HT-29 (cell line): ENCODE results near the gene TOP2B. TPM values are rescaled to one million over a fixed set of nuclear protein-coding genes. Genes with fewer than 3 reads are reported as not detected.

Source experiments
- DNase-seq: peaks from one replicate; pipeline ENCODE4 v3.0.0-alpha.2; 2015; ENCODE audit warnings: low spot score
- total RNA-seq: library from RNA; depleted of rRNA; stranded (reverse); fragments of >200 nt; shearing (Covaris generic); gene quantifications from 2 replicates; pipeline ENCODE4 v1.2.3, GENCODE V29; 2014; rRNA removed

TOP2B gene, protein sequence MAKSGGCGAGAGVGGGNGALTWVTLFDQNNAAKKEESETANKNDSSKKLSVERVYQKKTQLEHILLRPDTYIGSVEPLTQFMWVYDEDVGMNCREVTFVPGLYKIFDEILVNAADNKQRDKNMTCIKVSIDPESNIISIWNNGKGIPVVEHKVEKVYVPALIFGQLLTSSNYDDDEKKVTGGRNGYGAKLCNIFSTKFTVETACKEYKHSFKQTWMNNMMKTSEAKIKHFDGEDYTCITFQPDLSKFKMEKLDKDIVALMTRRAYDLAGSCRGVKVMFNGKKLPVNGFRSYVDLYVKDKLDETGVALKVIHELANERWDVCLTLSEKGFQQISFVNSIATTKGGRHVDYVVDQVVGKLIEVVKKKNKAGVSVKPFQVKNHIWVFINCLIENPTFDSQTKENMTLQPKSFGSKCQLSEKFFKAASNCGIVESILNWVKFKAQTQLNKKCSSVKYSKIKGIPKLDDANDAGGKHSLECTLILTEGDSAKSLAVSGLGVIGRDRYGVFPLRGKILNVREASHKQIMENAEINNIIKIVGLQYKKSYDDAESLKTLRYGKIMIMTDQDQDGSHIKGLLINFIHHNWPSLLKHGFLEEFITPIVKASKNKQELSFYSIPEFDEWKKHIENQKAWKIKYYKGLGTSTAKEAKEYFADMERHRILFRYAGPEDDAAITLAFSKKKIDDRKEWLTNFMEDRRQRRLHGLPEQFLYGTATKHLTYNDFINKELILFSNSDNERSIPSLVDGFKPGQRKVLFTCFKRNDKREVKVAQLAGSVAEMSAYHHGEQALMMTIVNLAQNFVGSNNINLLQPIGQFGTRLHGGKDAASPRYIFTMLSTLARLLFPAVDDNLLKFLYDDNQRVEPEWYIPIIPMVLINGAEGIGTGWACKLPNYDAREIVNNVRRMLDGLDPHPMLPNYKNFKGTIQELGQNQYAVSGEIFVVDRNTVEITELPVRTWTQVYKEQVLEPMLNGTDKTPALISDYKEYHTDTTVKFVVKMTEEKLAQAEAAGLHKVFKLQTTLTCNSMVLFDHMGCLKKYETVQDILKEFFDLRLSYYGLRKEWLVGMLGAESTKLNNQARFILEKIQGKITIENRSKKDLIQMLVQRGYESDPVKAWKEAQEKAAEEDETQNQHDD (N-terminal part only)
- 17.6 and 18.8 TPM in 2 replicates for total RNA-seq

DNA sequence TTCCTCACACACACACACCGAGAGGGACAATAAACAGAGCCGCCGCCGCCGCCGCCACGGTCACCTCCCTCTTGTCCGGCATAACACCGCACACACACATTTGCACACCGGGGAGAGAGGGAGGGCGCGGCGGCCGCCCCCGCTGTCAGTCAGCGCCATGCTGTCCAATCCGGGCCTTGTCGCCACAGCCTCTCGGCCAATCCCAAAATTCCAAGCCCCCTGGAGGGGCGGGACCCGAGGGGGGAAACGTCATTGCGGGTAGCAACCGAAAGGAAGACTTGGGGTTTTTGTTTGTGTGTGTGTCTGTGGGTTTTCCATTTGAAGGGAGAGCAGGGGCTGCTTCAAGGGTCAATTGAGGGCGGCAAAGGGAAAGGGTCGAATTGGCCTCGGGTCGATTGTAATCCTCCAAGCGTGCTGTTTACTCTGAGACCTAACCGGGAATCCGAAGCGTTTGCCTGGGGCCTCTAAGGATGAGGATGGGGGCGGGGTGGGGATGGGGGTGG is at the start of gene TOP2B:
TOP2B (minus strand) TSS at position 96 of the 503 bp plus-strand sequence. CDS start 610 bp downstream, outside the sequence.
- DNase-seq = peak; percentile 82

DNA sequence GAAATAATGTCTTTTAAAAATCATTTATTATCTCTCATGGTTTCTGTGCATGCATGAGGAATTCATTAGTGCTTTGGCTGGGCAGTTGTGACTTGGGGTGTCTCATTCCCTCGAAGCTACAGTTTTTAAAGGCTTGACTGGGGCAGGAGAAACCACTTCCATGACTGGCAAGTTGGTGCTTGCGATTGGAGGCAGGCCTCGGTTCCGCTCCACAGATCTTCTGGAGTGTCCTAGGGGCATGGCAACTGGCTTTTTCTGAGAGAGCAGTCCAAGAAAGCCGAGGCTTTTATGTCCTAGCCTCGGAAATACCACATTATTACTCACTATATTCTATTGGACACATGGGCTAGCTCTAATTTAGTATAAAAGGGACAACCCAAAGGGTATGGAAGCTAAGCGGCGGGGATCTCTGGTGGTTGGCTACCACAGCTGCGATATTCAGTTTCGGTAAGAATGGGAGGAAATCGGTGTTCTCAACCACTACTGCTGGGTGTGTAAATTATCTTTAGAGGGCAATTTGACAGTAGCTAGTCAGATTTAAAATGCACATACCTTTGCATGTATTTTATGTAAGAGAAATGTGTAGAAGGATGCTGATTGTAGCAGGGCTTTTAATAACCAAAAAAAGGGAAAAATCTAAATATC is 48.8 kb upstream of the TOP2B start:
- DNase-seq = no peak

DNA sequence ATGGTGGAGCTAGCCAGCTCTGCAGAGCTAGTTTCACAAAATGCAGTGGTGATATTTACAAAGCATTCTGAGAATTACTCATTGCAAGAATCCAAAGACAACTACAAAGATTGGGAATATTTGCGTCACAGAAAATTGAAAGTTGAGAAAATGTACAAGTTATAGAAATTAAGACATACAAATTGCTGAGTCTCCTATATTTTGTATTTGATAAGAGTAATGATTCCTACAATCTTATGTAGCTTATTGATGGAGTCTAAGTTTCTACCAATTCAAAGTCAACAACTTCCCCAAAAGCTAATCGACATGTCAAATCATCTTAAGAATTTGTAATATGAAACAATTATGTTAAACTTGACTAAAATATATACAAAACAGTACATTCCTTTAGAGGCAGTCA is 46.4 kb upstream of the TOP2B start:
- DNase-seq = no peak

DNA sequence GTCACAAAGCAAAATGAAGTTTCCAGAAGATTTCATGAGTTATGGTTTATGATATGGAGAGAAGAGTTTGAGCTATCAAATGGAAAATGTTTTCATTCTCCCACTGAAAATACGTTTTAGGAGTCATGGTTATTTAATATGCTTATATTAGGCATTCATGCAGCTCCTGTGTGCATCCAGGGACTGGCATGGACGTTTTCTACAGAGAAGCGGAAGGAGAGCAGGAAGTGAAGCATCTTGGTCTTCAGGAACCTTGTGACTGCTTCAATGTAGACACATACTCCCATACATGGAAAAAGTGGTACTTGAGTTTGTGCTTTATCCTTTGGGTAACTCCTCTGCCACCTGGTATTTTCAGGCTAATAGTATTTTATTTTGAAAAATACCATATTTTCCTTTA is 43.3 kb upstream of the TOP2B start:
- no peak for DNase-seq

DNA sequence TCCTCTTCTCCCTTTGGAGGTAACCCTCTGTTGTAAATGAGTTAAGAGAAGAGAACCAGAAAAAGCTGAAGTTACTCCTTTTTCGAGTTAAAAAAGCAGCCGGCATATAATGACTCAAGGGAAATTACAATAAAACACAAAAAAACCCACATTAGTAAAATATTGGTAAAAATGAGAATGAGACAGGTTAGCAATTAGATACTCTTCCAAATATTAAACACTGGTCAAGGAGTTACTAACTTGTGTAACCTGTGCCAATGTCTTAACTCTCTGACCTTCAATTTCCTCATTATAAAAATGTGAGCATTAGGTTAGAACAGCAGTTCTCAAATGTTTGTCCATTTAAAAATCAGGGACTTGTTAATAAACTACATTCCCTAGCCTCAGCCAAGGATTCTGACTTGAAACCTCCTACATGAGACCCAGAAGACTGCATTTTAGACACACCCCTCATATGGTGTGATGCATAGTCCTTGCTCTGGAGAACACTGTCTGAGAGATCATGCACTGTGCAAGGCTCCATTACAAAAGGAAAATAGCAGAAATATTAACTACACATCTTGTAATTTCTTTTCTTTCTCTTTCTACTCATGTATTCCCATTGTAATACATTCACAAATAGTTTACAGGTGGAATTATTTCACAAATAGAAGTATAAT is 42.7 kb upstream of the TOP2B start:
- no peak for DNase-seq

- DNase-seq = no peak
Measured at GRCh38 chr3:25706213-25706612, 41.5 kb upstream of the TOP2B start.

GRCh38 chr3:25697553-25697952 is 32.8 kb upstream of the TOP2B start:
- DNase-seq = no peak

DNA sequence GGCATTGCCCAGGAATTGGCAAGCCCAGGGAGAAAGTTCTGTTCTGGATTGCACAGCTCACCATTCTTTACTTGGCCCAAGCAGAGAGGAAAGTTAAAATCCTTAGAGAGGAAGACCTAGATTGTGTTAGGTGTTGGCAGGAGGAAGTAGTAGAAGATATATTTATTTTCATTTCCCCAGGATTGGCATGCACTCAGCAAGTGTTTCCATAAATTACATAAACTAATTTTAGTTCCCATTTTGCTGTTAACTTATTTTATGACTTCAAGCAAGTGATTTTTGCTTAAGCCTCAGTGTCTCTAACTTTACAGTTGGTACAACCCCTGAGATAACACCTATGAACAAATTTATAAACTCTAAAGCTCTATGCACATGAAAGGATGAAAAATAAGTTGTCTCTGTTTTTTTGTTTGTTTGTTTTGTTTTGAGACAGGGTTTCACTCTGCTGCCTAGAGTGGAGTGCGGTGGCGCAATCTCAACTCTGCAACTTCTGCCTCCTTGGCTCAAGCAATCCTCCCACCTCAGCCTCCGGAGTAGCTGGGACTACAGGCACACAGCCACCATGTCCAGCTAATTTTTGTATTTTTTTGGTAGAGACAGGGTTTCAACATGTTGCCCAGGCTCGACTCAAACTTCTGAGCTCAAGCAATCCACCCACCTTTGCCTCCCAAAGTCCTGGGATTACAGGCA is 31.2 kb upstream of the TOP2B start:
- no peak for DNase-seq

GRCh38 chr3:25693238-25693637 is 28.5 kb upstream of the TOP2B start:
- DNase-seq = no peak

- no peak for DNase-seq
Measured at GRCh38 chr3:25692341-25692740, 27.6 kb upstream of the TOP2B start.

GRCh38 chr3:25690768-25691533 is 26.2 kb upstream of the TOP2B start:
- DNase-seq = no peak

GRCh38 chr3:25689226-25689625 is 24.5 kb upstream of the TOP2B start:
- no peak for DNase-seq

- no peak for DNase-seq
Measured at GRCh38 chr3:25687742-25688141, 23.0 kb upstream of the TOP2B start.

DNA sequence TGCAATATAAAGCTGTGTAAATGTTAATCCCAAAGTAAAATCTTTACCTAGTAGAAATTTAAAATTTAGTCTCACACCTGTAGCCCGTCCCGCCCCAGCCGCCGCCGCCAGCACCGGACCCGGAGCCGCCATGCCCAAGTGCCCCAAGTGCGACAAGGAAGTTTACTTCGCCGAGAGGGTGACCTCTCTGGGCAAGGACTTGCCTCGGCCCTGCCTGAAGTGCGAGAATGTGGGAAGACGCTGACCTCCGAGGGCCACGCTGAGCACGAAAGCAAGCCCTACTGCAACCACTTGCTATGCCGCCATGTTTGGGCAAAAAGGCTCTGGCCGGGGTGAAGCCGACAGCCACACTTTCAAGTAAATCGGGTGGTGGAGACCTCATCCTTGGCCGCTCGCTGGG is 22.1 kb upstream of the TOP2B start:
- no peak for DNase-seq

DNA sequence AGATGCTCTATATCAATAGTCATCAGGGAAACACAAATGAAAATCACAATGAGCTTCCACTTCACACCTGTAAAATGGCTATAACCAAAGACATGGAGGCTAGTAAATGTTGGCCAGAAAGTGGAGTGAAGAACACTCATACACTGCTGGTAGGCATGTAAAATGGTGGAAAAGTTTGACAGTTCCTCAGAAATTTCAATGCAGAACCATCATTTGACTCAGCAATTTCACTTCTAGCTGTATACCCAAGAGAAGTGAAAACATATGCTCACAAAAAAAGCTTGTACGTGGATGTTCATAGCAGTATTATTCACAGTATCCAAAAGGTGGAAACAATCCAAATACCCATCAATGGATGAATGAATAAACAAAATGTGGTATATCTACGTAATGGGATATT is 19.2 kb upstream of the TOP2B start:
- no peak for DNase-seq

DNA sequence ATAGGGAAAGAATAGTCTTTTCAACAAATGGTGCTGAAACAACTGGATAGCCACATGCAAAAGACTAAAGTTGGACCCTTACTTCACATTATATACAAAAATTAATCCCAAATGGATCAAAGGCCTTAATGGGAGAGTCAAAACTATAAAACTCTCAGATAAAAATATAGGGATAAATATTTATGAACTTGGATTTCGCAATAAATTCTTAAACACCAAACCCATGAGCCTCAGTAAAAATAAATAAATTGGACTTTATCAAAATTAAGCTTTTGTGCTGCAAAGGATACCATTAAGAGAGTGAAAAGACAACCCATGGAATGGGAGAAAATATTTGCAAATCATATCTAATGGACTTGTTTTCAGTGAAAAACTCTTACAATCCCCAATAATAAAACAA is 18.7 kb upstream of the TOP2B start:
- no peak for DNase-seq

- no peak for DNase-seq
Measured at GRCh38 chr3:25679642-25680302, 15.1 kb upstream of the TOP2B start.

GRCh38 chr3:25679166-25679565 is 14.5 kb upstream of the TOP2B start:
- no peak for DNase-seq

DNA sequence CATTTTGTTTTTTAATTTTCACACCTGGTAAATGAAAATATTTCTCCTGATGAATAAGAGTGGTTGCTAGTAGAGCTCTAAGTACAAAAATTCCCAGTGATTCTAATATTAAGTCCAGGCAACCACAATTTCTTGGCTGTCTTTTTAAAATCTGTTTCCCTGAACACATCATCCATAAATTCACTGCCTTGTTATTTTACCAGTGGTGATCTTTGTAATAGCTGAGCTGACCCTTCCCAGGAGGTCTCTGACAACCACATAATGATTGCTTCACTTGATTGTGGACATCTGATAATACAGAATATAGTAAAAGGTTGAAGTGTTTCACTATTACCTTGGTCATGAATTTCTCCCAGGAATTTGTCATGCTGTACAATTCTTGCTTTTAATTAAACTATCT is 13.9 kb upstream of the TOP2B start:
- no peak for DNase-seq
